Left ventricle myocardium inferior (tissue), 1 donor: ENCODE measurements around the gene SH2D7. TPM values are rescaled to one million over a fixed set of nuclear protein-coding genes. Genes with fewer than 3 reads are reported as not detected.

Experiments
- DNase-seq: peaks from one replicate; pipeline ENCODE4 v3.0.0-alpha.2; 2020
- H3K27ac ChIP-seq: fragments of 200-600 bp; replicated peaks from 2 replicates; pipeline ENCODE4 v1.8.0; 2021
- H3K27me3 ChIP-seq: fragments of 200-600 bp; 2 replicates; pipeline ENCODE4 v1.8.0; 2021; ENCODE audit warnings: low read depth
- H3K36me3 ChIP-seq: fragments of 200-600 bp; 2 replicates; pipeline ENCODE4 v1.8.0; 2021
- H3K4me1 ChIP-seq: fragments of 200-600 bp; 2 replicates; pipeline ENCODE4 v1.8.0; 2021
- H3K4me3 ChIP-seq: fragments of 200-600 bp; 2 replicates; pipeline ENCODE4 v1.8.0; 2021; ENCODE audit warnings: mild to moderate bottlenecking, moderate library complexity
- H3K9me3 ChIP-seq: fragments of 200-600 bp; replicated peaks from 2 replicates; pipeline ENCODE4 v1.8.0; 2021
- intact Hi-C: fragments of 100-400 bp; cut with micrococcal nuclease; formaldehyde crosslinking; loops from one replicate; pipeline ENCODE4 v1.11.0; 2022
- total RNA-seq: library from RNA; stranded (reverse); fragmentation: NEBNext Ultra II Directional; extraction: Animal tissue kit (Norgen Biotek cat#: 25700); gene quantifications from one replicate; pipeline ENCODE4 v1.2.1, GENCODE V29; 2021
- TF ChIP-seq, protein P1 (sequence below): fragments of 200-600 bp; IDR thresholded peaks from 2 replicates; pipeline ENCODE4 v1.8.0; 2021; ENCODE audit warnings: antibody characterized with exemption, mild to moderate bottlenecking, borderline replicate concordance
- donor health status: DM: no; HTN: yes; CAD: no; lungs with severe emphysema.

Gene SH2D7
- total RNA-seq, 1 donor from 2014 or later: not detected

DNA sequence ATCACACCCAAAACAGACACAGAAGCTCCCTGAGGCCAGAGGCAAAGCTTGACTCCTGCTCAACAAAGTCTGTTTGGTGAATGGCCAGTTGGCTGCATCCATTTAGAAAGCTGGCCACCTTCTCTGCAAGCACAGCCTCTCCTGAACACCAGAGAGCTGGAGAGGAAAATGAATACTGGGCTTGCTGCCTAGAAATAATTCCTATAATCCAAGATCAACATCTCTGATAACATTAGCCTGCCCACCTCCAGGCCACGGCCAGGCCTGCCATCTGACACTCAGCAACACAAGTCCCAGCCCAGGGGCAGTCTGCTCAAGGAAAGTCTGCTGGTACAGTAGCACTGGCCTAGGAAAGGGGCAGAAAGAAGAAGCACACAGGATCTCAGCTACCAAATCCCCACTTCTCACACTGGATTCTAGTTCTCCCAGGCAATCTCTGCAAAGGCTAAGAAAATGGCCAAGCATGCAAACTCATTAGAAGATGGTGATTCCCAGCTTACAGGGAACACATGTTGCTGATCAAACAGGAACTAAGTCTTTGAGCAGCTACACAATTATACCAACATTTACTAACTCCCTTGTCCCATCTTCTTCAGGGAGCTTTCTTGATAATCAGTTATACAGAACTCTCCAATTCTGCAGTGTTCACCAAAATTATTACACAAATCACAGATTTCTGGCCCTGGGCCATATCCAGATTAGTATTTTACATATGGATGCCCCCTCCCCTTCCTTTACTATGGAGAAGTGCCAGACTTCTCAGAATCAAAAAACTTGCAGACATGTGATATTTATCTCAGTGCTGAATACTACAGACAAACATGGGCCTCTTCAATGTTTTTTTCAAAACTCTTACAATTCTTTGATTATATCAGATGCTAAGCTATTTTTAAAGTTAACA, 24.8 kb upstream of the SH2D7 start:
- TF ChIP-seq, protein P1, sequence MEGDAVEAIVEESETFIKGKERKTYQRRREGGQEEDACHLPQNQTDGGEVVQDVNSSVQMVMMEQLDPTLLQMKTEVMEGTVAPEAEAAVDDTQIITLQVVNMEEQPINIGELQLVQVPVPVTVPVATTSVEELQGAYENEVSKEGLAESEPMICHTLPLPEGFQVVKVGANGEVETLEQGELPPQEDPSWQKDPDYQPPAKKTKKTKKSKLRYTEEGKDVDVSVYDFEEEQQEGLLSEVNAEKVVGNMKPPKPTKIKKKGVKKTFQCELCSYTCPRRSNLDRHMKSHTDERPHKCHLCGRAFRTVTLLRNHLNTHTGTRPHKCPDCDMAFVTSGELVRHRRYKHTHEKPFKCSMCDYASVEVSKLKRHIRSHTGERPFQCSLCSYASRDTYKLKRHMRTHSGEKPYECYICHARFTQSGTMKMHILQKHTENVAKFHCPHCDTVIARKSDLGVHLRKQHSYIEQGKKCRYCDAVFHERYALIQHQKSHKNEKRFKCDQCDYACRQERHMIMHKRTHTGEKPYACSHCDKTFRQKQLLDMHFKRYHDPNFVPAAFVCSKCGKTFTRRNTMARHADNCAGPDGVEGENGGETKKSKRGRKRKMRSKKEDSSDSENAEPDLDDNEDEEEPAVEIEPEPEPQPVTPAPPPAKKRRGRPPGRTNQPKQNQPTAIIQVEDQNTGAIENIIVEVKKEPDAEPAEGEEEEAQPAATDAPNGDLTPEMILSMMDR: no peak
- peaks cover 89% of the 10 kb centered on the region for H3K4me1 ChIP-seq
- intact Hi-C loops: no loop called here

DNA sequence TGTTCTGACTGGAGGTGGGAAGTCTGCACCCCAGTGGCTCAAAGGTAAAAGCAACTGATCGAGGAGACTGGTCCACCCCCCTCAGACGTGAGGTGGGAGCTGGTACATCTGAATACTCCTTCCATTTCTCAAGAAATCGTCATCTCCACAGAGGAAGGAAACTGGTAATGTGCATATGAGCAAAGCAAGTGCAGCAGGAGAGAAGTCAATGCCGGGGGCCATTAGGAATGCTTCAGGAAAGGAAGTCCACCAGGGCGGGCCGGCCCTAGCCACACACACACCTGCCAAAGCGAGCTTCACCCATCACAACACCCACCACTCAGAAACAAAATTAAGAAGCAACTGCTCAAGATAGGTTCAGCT, 23.3 kb upstream of the SH2D7 start:
- intact Hi-C loops: no loop called here
- no peak overlapping the region for H3K4me3 ChIP-seq
- no peaks in the 10 kb centered on the region for H3K27me3 ChIP-seq
- TF ChIP-seq, protein P1: no peak
- no peak for DNase-seq
- H3K9me3 ChIP-seq: no peaks in the 10 kb centered on the region
- peaks cover 91% of the 10 kb centered on the region for H3K4me1 ChIP-seq
- H3K27ac ChIP-seq: peak overlapping the region; percentile 69
- no peaks in the 10 kb centered on the region for H3K36me3 ChIP-seq

More for the DNA sequence above, 24.8 kb upstream of the SH2D7 start:
- H3K4me3 ChIP-seq: no peak overlapping the region
- no peak for DNase-seq
- no peaks in the 10 kb centered on the region for H3K36me3 ChIP-seq
- H3K27me3 ChIP-seq: no peaks in the 10 kb centered on the region
- H3K9me3 ChIP-seq: no peaks in the 10 kb centered on the region
- H3K27ac ChIP-seq: peak overlapping the region; percentile 85

DNA sequence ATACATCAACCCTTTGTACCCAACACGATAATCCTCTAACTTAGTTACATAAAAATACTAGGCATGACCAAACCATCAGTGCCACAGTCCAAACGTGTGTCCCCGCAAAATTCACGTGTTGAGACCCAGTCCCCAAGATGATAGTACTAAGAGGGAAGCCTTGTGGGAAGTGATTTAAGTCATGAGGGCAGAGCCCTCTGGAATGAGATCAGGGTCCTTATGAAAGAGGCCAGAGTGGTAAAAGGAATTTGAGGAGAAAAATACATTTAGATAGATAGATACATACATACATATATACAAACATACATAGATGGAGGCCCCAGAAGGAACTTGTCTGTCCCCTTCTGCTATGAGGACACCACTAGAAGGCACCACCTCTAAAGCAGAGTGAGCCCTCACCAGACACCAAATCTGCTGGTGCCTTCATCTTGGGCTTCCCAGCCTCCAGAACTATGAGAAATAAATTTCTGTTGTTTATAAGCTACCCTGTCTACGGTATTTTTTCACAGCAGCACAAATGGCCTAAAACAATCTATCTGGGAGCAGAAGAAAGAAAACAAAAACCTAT, 22.8 kb upstream of the SH2D7 start:
- intact Hi-C loops: no loop called here
- Histone ChIP-seq H3K4me1 (peaks cover 88% of the 10 kb centered on the region), H3K27ac (peak overlapping the region; percentile 69), H3K36me3 (no peaks in the 10 kb centered on the region), H3K27me3 (no peaks in the 10 kb centered on the region), H3K9me3 (no peaks in the 10 kb centered on the region), H3K4me3 (no peak overlapping the region)
- TF ChIP-seq, protein P1: no peak
- no peak for DNase-seq

DNA sequence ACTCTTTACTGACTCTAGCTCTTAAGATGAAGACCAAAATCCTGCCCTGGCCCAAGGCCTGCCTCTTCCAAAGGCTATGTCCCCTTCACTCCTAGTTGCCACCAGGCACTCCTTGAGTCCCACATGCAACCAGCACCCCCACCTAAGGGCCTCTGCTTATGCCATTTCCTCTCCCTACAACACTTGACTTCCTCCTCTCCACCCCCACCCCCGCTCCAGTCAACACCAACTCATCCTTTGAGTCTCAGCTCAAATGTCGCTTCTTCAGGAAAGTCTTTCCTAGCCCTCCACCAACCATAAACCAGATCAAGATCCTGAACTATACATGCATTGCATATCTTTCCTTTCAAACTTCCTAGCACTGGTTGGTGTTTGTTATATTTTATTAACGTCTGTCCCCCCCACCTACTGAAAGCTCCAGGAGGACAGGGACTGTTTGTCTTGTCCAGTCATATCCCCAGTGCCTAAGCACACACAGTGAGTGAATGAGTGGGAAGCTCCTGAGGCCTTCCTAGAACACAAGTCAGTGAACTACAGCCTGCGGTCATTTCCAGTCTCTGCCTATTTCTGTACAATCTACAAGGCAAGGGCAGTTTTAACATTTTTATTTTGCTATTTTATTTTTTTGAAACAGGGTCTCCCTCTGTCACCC, 22.2 kb upstream of the SH2D7 start:
- intact Hi-C loops: no loop called here
- Histone ChIP-seq H3K9me3 (no peaks in the 10 kb centered on the region), H3K27ac (peak overlapping the region; percentile 69), H3K27me3 (no peaks in the 10 kb centered on the region), H3K4me1 (peaks cover 87% of the 10 kb centered on the region), H3K36me3 (no peaks in the 10 kb centered on the region), H3K4me3 (no peak overlapping the region)
- TF ChIP-seq, protein P1: no peak
- DNase-seq: no peak

DNA sequence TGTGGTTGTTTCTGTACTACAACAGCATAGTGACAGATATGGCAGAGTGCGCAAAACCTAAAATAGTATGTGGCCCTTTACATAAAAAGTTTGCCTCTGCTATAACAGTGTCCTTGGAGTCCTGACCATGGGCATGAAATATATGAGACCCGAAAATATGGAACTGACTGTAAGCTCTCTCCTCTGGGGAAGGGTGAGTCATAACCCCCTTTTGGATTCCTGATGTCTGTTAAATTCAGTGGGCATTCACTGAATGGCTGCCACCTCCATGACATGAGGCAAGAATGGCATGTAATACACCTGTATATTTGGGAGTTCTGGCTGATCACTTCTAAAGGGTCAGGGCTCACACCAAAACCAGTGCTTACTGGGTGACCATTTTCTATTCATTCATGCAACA, 21.0 kb upstream of the SH2D7 start:
- Histone ChIP-seq H3K9me3 (no peaks in the 10 kb centered on the region), H3K4me3 (no peak overlapping the region), H3K36me3 (no peaks in the 10 kb centered on the region), H3K27ac (peak overlapping the region; percentile 95), H3K4me1 (peaks cover 87% of the 10 kb centered on the region), H3K27me3 (no peaks in the 10 kb centered on the region)
- intact Hi-C loops: no loop called here
- TF ChIP-seq, protein P1: no peak
- no peak for DNase-seq
